IMR-90 (cell line): ENCODE data around the gene FRS3. TPM values are rescaled to one million over a fixed set of nuclear protein-coding genes. Genes with fewer than 3 reads are reported as not detected.

Experiments
- ATAC-seq: fragments of 200-7000 bp; cut with Tn5 transposase; 2 replicates; pipeline ENCODE4 v1.9.1; 2020; ENCODE audit warnings: low read depth, mild to moderate bottlenecking, moderate library complexity
- BruUV-seq: library from RNA; stranded (reverse); fragments of 400-500 nt; replicated peaks from 2 replicates; lab custom pipeline; 2021; lab: Mats Ljungman, UMichigan
- CTCF ChIA-PET: fragments of 300-600 bp; formaldehyde crosslinking; extraction: SDS; loops from one replicate; lab custom pipeline; 2021; ENCODE audit warnings: antibody characterized with exemption; lab: Yijun Ruan, JAX
- POLR2A ChIA-PET: fragments of 300-600 bp; sonication (Branson Sonifier 250); formaldehyde crosslinking; loops from one replicate; lab custom pipeline; 2022; ENCODE audit warnings: antibody characterized with exemption; ENCODE audit not compliant: unreplicated experiment; lab: Charles Lee
- DNase-seq: peaks from one replicate; pipeline ENCODE4 v3.0.0; 2013
- H2AFZ ChIP-seq: replicated peaks from 2 replicates; pipeline ENCODE3; 2013; ENCODE audit warnings: low read length, mild to moderate bottlenecking; ENCODE audit not compliant: poor library complexity
- H2AK5ac ChIP-seq: 2 replicates; pipeline ENCODE4 v1.6.1; 2013; ENCODE audit warnings: low read depth, low read length, inconsistent platforms
- H2AK9ac ChIP-seq: replicated peaks from 2 replicates; pipeline ENCODE3; 2013; ENCODE audit warnings: mild to moderate bottlenecking, low read depth, low read length, moderate library complexity; ENCODE audit not compliant: poor library complexity
- H2BK120ac ChIP-seq: 2 replicates; pipeline ENCODE4 v1.6.1; 2013; ENCODE audit warnings: low read depth, low read length, inconsistent platforms
- H2BK15ac ChIP-seq: 3 replicates; pipeline ENCODE4 v1.6.1; 2013; ENCODE audit warnings: low read depth, low read length, inconsistent platforms
- H2BK20ac ChIP-seq: 2 replicates; pipeline ENCODE4 v1.6.1; 2013; ENCODE audit warnings: low read depth, mild to moderate bottlenecking, inconsistent platforms, low read length, moderate library complexity
- H2BK5ac ChIP-seq: 2 replicates; pipeline ENCODE4 v1.6.1; 2013; ENCODE audit warnings: mild to moderate bottlenecking, low read depth, low read length, inconsistent platforms; ENCODE audit not compliant: poor library complexity, severe bottlenecking
- H3K14ac ChIP-seq: replicated peaks from 2 replicates; pipeline ENCODE4 v1.6.1; 2013; ENCODE audit warnings: low read depth, low read length, inconsistent platforms
- H3K18ac ChIP-seq: 2 replicates; pipeline ENCODE4 v1.6.1; 2013; ENCODE audit warnings: low read depth, low read length, control low read depth
- H3K23ac ChIP-seq: 2 replicates; pipeline ENCODE4 v1.6.1; 2013; ENCODE audit warnings: low read depth, low read length, inconsistent platforms
- H3K27ac ChIP-seq: 2 replicates; pipeline ENCODE4 v1.5.1; 2013; ENCODE audit warnings: mild to moderate bottlenecking, control low read depth, low read length; ENCODE audit not compliant: insufficient read depth
- H3K27me3 ChIP-seq: 2 replicates; pipeline ENCODE4 v1.6.1; 2013; ENCODE audit warnings: low read length; ENCODE audit not compliant: control insufficient read depth, insufficient read depth
- H3K36me3 ChIP-seq: 2 replicates; pipeline ENCODE4 v1.6.1; 2013; ENCODE audit warnings: low read length, mixed read lengths; ENCODE audit not compliant: control insufficient read depth, insufficient read depth
- H3K4ac ChIP-seq: 2 replicates; pipeline ENCODE4 v1.6.1; 2013; ENCODE audit warnings: low read depth, low read length, inconsistent platforms
- H3K4me1 ChIP-seq: 2 replicates; pipeline ENCODE4 v1.6.1; 2013; ENCODE audit warnings: low read length, mixed read lengths; ENCODE audit not compliant: control insufficient read depth, insufficient read depth
- H3K4me2 ChIP-seq: 2 replicates; pipeline ENCODE4 v1.6.1; 2013; ENCODE audit warnings: low read depth, mild to moderate bottlenecking, control low read depth, low read length, moderate library complexity
- H3K4me3 ChIP-seq: 2 replicates; pipeline ENCODE4 v1.5.1; 2013; ENCODE audit warnings: low read depth, mild to moderate bottlenecking, control low read depth, low read length, moderate library complexity; ENCODE audit not compliant: insufficient read depth
- H3K56ac ChIP-seq: 2 replicates; pipeline ENCODE4 v1.6.1; 2013; ENCODE audit warnings: low read length, inconsistent platforms; ENCODE audit not compliant: insufficient read depth; ENCODE audit errors: extremely low read depth
- H3K79me1 ChIP-seq, 2 experiments: 2 replicates each; pipeline ENCODE4 v1.6.1; 2013; ENCODE audit warnings: low read length in 2 of 2, inconsistent platforms in 1 of 2, low read depth in 1 of 2
- H3K9ac ChIP-seq: 2 replicates; pipeline ENCODE4 v1.6.1; 2013; ENCODE audit warnings: low read depth, low read length, control low read depth
- H3K9me1 ChIP-seq: 2 replicates; pipeline ENCODE4 v1.6.1; 2013; ENCODE audit warnings: low read length, inconsistent platforms; ENCODE audit not compliant: insufficient read depth
- H3K9me3 ChIP-seq: 2 replicates; pipeline ENCODE4 v1.6.1; 2013; ENCODE audit warnings: low read length; ENCODE audit not compliant: control insufficient read depth, insufficient read depth
- H4K20me1 ChIP-seq: 2 replicates; pipeline ENCODE4 v1.6.1; 2013; ENCODE audit warnings: low read length, inconsistent platforms; ENCODE audit not compliant: insufficient read depth
- H4K5ac ChIP-seq: 2 replicates; pipeline ENCODE4 v1.6.1; 2013; ENCODE audit warnings: mild to moderate bottlenecking, low read depth, low read length, control low read depth
- H4K8ac ChIP-seq, 2 experiments: 2 replicates each; pipeline ENCODE4 v1.6.1; 2013; ENCODE audit warnings: low read depth in 2 of 2, low read length in 2 of 2, control low read depth in 1 of 2, inconsistent platforms in 1 of 2
- H4K91ac ChIP-seq: 2 replicates; pipeline ENCODE4 v1.6.1; 2013; ENCODE audit warnings: low read depth, low read length, inconsistent platforms; ENCODE audit not compliant: insufficient read depth
- CHD1 ChIP-seq: IDR thresholded peaks from 2 replicates; pipeline ENCODE4 v1.6.1; 2012; ENCODE audit warnings: low read depth, low read length, improper control_type of control experiment
- FOS ChIP-seq: fragments of 150-350 bp; IDR thresholded peaks from 2 replicates; pipeline ENCODE4 v1.6.1; 2016; ENCODE audit warnings: low read depth, low read length
- MAFK ChIP-seq: IDR thresholded peaks from 2 replicates; pipeline ENCODE4 v1.6.1; 2012; ENCODE audit warnings: low read depth, low read length, improper control_type of control experiment
- MAZ ChIP-seq: IDR thresholded peaks from 2 replicates; pipeline ENCODE4 v1.6.1; 2012; ENCODE audit warnings: low read depth, mild to moderate bottlenecking, low read length, improper control_type of control experiment, moderate library complexity, borderline replicate concordance
- MXI1 ChIP-seq: IDR thresholded peaks from 2 replicates; pipeline ENCODE4 v1.6.1; 2012; ENCODE audit warnings: low read depth, mild to moderate bottlenecking, low read length, moderate library complexity, borderline replicate concordance
- RAD21 ChIP-seq: IDR thresholded peaks from 2 replicates; pipeline ENCODE4 v1.6.1; 2012; ENCODE audit warnings: low read length, improper control_type of control experiment
- RFX5 ChIP-seq: IDR thresholded peaks from 2 replicates; pipeline ENCODE4 v1.8.0; 2012; ENCODE audit warnings: low read depth, mild to moderate bottlenecking, low read length, moderate library complexity
- SMC3 ChIP-seq: fragments of 150-350 bp; IDR thresholded peaks from 2 replicates; pipeline ENCODE4 v1.6.1; 2016; ENCODE audit warnings: low read depth, mild to moderate bottlenecking, antibody characterized with exemption, low read length, moderate library complexity
- WGBS, 2 experiments: methylation state at CpG; one replicate each; pipeline versions ENCODE4 v1.1.5 to v1.1.7; 2013; ENCODE audit warnings: missing lambda C conversion rate in 2 of 2; ENCODE audit not compliant: insufficient read length in 1 of 2; ENCODE audit errors: extremely low coverage in 2 of 2; 5-methylcytosine and 5-hydroxymethylcytosine counted together
- dilution Hi-C: fragments of 300-500 bp; cut with HindIII; formaldehyde crosslinking; loops from one replicate; pipeline ENCODE4 v1.14.3; 2018; ENCODE audit warnings: low sequenced_read_pairs; ENCODE audit not compliant: unreplicated experiment
- in situ Hi-C: fragments of 300-500 bp; cut with MboI; formaldehyde crosslinking; loops from 3 replicates; pipeline ENCODE4 v1.14.3; 2019; ENCODE audit warnings: low sequenced_read_pairs, inconsistent platforms, mixed read lengths
- intact Hi-C: fragments of 100-400 bp; cut with micrococcal nuclease; formaldehyde crosslinking; loops from 2 replicates; pipeline ENCODE4 v1.10.0; 2022
- polyA plus RNA-seq, 3 experiments: library from polyadenylated mRNA; depleted of rRNA; stranded (reverse); fragments of >200 nt; gene quantifications; 2 replicates each; pipeline ENCODE4 v1.2.3, GENCODE V29; 2012; ENCODE audit warnings: low replicate concordance in 1 of 3
- total RNA-seq: library from RNA; depleted of rRNA; stranded (reverse); fragments of >200 nt; gene quantifications from 2 replicates; pipeline ENCODE4 v1.2.3, GENCODE V29; 2012
- TF ChIP-seq, protein P1 (sequence below): fragments of 150-350 bp; IDR thresholded peaks from 2 replicates; pipeline ENCODE4 v1.6.1; 2017; ENCODE audit warnings: mild to moderate bottlenecking, antibody characterized with exemption, low read length, low read depth
- TF ChIP-seq, protein P2 (sequence below): conservative IDR thresholded peaks from 2 replicates; pipeline ENCODE4 v1.5.1; 2012; ENCODE audit warnings: mild to moderate bottlenecking, low read depth, low read length, improper control_type of control experiment

The FRS3 gene
- total and polyA plus RNA-seq, 2 of the 4 experiments (the other 2 are of a cell fraction): 0.54 to 3.8 TPM

DNA sequence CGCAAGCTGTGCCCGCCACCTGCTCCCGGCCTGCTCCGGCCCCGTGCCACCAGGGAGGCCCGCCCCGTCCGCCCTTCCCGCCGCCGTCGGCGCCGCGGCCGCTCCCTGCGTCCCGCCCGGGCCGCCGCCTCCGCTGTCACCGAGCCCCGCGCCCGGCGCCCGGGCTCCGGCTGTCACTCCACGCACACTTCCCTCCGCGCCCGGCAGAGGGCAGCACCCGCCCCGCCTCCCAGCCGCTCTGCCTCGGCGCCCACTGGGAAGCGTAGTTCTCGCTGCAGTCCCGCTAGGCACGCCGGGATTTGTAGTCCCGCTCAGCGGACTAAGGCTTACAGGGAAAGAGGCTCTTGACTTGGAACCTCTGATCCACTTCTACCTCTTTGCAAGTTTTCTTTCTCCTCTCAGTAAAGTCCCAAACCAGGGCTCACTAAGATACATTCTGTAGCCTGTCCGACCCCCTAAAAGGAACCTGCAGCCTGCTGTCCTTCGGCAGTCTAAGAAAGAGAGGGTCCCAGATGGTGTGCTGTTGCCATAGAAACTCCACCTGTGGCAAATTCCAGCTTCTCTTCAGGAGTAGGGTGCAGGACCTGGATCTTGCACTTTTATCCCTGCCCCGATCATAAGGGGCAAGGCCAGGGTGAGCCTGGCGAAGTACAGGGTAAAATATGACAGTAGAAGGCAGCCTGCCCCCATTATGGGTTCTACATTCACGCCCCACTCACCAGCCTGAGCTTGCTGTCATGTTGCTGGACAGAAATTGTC, 44.1 kb downstream of the FRS3 start, which contains the start of gene TFEB:
TFEB (minus strand) TSS at position 182 of the 759 bp plus-strand sequence. CDS start 44,395 bp downstream, outside the sequence.
- no peak within 1 kb of the TSS; the same call in 1 of the 2 replicates for H4K91ac ChIP-seq
- H3K4me3 ChIP-seq: peak within 1 kb of the TSS; percentile 88
- DNase-seq (peak; percentile 85), ATAC-seq (peak; percentile 75)
- H3K79me1 ChIP-seq: peaks cover 6 to 20% of the 10 kb centered on the region in 2 experiments; a peak in 2 of 4 replicates
- H4K8ac ChIP-seq: peak within 1 kb of the TSS in 1 of 2 experiments; percentile 74; a peak in 2 of 4 replicates
- peaks cover 14% of the 10 kb centered on the region for H3K4me1 ChIP-seq
- H3K27me3 ChIP-seq: peaks cover 2% of the 10 kb centered on the region; the same call in 1 of the 2 replicates
- ChIA-PET POLR2A (no interaction called here), CTCF (no interaction called here)
- peak within 1 kb of the TSS; percentile 70 for H3K27ac ChIP-seq
- in situ Hi-C loops: no loop called here
- no peak within 1 kb of the TSS for H3K14ac ChIP-seq
- no peak within 1 kb of the TSS for H3K23ac ChIP-seq
- no peak within 1 kb of the TSS for H2BK15ac ChIP-seq
- peak within 1 kb of the TSS; percentile 95 for H2AFZ ChIP-seq
- peak within 1 kb of the TSS; percentile 80 for H3K4me2 ChIP-seq
- H3K18ac ChIP-seq: peak within 1 kb of the TSS; percentile 47; the same call in 1 of the 2 replicates
- H3K9ac ChIP-seq: peak within 1 kb of the TSS; percentile 66
- H3K9me3 ChIP-seq: no peaks in the 10 kb centered on the region
- H4K5ac ChIP-seq: no peak within 1 kb of the TSS
- WGBS, 2 experiments: 0% methylated on average over 7 of the region's 50 CpGs; no CpG with 5 or more reads in 1 of the 2 experiments
- H3K36me3 ChIP-seq: no peaks in the 10 kb centered on the region
- no peak within 1 kb of the TSS for H3K4ac ChIP-seq
- TF ChIP-seq, protein P1, sequence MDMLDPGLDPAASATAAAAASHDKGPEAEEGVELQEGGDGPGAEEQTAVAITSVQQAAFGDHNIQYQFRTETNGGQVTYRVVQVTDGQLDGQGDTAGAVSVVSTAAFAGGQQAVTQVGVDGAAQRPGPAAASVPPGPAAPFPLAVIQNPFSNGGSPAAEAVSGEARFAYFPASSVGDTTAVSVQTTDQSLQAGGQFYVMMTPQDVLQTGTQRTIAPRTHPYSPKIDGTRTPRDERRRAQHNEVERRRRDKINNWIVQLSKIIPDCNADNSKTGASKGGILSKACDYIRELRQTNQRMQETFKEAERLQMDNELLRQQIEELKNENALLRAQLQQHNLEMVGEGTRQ: peak; percentile 7; the same call in 1 of the 2 replicates
- TF ChIP-seq RAD21: peak; percentile 63
- TF ChIP-seq MXI1: peak; percentile 77; the same call in 1 of the 2 replicates
- peak; percentile 85; the same call in 1 of the 2 replicates for TF ChIP-seq MAZ
- TF ChIP-seq, protein P2, sequence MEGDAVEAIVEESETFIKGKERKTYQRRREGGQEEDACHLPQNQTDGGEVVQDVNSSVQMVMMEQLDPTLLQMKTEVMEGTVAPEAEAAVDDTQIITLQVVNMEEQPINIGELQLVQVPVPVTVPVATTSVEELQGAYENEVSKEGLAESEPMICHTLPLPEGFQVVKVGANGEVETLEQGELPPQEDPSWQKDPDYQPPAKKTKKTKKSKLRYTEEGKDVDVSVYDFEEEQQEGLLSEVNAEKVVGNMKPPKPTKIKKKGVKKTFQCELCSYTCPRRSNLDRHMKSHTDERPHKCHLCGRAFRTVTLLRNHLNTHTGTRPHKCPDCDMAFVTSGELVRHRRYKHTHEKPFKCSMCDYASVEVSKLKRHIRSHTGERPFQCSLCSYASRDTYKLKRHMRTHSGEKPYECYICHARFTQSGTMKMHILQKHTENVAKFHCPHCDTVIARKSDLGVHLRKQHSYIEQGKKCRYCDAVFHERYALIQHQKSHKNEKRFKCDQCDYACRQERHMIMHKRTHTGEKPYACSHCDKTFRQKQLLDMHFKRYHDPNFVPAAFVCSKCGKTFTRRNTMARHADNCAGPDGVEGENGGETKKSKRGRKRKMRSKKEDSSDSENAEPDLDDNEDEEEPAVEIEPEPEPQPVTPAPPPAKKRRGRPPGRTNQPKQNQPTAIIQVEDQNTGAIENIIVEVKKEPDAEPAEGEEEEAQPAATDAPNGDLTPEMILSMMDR: peak; percentile 99
- no peak for TF ChIP-seq MAFK
- TF ChIP-seq CHD1: no peak
- peak; percentile 69 for TF ChIP-seq SMC3
- no peak for TF ChIP-seq FOS
- no peak for TF ChIP-seq RFX5
- no TSS peak for BruUV-seq
- H3K9me1 ChIP-seq: peaks cover 5% of the 10 kb centered on the region; the same call in 1 of the 2 replicates
- dilution Hi-C loops: no loop called here
- H2BK20ac ChIP-seq: no peak within 1 kb of the TSS
- no peak within 1 kb of the TSS for H2BK120ac ChIP-seq
- H4K20me1 ChIP-seq: no peaks in the 10 kb centered on the region
- no peak within 1 kb of the TSS for H3K56ac ChIP-seq
- peak within 1 kb of the TSS; percentile 75 for H2AK9ac ChIP-seq
- H2BK5ac ChIP-seq: peak within 1 kb of the TSS; percentile 77
- intact Hi-C loops: loop anchor here (1.0 to 2.0 kb wide), 3 partner anchors 29 to 41 kb away; no protein-coding TSS in a partner anchor
- no peak within 1 kb of the TSS for H2AK5ac ChIP-seq
